OCI-LY3 (cell line): Measurements from ENCODE around the gene MACC1.

Experiments used
- EZH2phosphoT487 ChIP-seq: fragments of 200-600 bp; shearing (Covaris generic); IDR thresholded peaks from 2 replicates; pipeline ENCODE4 v1.6.1; 2018; ENCODE audit warnings: antibody characterized with exemption, mixed run types, low read depth
- TF ChIP-seq, protein P1 (sequence below): fragments of 200-600, 300-600 bp; sonication (generic); IDR thresholded peaks from 2 replicates; pipeline ENCODE4 v1.5.1; 2014; ENCODE audit warnings: antibody characterized with exemption, low read length, low read depth

- TF ChIP-seq, protein P1, sequence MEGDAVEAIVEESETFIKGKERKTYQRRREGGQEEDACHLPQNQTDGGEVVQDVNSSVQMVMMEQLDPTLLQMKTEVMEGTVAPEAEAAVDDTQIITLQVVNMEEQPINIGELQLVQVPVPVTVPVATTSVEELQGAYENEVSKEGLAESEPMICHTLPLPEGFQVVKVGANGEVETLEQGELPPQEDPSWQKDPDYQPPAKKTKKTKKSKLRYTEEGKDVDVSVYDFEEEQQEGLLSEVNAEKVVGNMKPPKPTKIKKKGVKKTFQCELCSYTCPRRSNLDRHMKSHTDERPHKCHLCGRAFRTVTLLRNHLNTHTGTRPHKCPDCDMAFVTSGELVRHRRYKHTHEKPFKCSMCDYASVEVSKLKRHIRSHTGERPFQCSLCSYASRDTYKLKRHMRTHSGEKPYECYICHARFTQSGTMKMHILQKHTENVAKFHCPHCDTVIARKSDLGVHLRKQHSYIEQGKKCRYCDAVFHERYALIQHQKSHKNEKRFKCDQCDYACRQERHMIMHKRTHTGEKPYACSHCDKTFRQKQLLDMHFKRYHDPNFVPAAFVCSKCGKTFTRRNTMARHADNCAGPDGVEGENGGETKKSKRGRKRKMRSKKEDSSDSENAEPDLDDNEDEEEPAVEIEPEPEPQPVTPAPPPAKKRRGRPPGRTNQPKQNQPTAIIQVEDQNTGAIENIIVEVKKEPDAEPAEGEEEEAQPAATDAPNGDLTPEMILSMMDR, result no peak
- no peak for TF ChIP-seq EZH2phosphoT487
Observed at GRCh38 chr7:20214921-20215669, 2.1 kb downstream of the MACC1 start.
